HFF-Myc (cell line): ENCODE results near the gene SBF2.

ENCODE experiments used
- DNase-seq: peaks from one replicate; pipeline ENCODE4 v3.0.0-alpha.2; 2011; ENCODE audit warnings: low read depth; ENCODE audit errors: extremely low read depth
- H3K4me3 ChIP-seq: replicated peaks from 2 replicates; pipeline ENCODE4 v1.5.1; 2011; ENCODE audit warnings: low read depth, mild to moderate bottlenecking, control low read depth, low read length
- CTCF ChIP-seq: IDR thresholded peaks from 2 replicates; pipeline ENCODE4 v1.5.1; 2012; ENCODE audit warnings: mild to moderate bottlenecking, low read depth, low read length, control low read depth; ENCODE audit errors: missing control alignments

SBF2 gene

GRCh38 chr11:9765320-9766101 lies 528.5 kb downstream of the SBF2 start:
- H3K4me3 ChIP-seq: no peak overlapping the region
- peak; percentile 89 for DNase-seq
- no peak for TF ChIP-seq CTCF

- no peak overlapping the region for H3K4me3 ChIP-seq
- no peak for DNase-seq
- no peak for TF ChIP-seq CTCF
Measured at GRCh38 chr11:9763301-9763700, 530.7 kb downstream of the SBF2 start.

GRCh38 chr11:9762531-9762930 lies 531.5 kb downstream of the SBF2 start:
- TF ChIP-seq CTCF: no peak

GRCh38 chr11:9761441-9761945 lies 532.5 kb downstream of the SBF2 start:
- DNase-seq: no peak
- no peak overlapping the region for H3K4me3 ChIP-seq
- no peak for TF ChIP-seq CTCF

More at GRCh38 chr11:9762531-9762930, 531.5 kb downstream of the SBF2 start:
- H3K4me3 ChIP-seq: no peak overlapping the region
- no peak for DNase-seq

GRCh38 chr11:9760193-9760575 lies 533.8 kb downstream of the SBF2 start:
- no peak overlapping the region for H3K4me3 ChIP-seq
- no peak for TF ChIP-seq CTCF
- DNase-seq: no peak

GRCh38 chr11:9759519-9760192 lies 534.4 kb downstream of the SBF2 start:
- H3K4me3 ChIP-seq: peak overlapping the region; percentile 46
- TF ChIP-seq CTCF: no peak
- DNase-seq: peak; percentile 100
